ENCODE measurements around the gene FCAR.
"Not testable (repeated sequence)": the region's sequence is repeated elsewhere in the genome, so short reads cannot be mapped to it uniquely, and the experiment has no call there.

Gene FCAR

GRCh38 chr19:54873990-54874389 lies at the start of gene FCAR:
FCAR (plus strand) TSS chr19:54874235; CDS start chr19:54874290, 55 bp downstream.
- H3K27ac ChIP-seq, result no peak within 1 kb of the TSS
- TF ChIP-seq, protein P1, sequence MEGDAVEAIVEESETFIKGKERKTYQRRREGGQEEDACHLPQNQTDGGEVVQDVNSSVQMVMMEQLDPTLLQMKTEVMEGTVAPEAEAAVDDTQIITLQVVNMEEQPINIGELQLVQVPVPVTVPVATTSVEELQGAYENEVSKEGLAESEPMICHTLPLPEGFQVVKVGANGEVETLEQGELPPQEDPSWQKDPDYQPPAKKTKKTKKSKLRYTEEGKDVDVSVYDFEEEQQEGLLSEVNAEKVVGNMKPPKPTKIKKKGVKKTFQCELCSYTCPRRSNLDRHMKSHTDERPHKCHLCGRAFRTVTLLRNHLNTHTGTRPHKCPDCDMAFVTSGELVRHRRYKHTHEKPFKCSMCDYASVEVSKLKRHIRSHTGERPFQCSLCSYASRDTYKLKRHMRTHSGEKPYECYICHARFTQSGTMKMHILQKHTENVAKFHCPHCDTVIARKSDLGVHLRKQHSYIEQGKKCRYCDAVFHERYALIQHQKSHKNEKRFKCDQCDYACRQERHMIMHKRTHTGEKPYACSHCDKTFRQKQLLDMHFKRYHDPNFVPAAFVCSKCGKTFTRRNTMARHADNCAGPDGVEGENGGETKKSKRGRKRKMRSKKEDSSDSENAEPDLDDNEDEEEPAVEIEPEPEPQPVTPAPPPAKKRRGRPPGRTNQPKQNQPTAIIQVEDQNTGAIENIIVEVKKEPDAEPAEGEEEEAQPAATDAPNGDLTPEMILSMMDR (IDR thresholded peaks at IDR 0.05), result no peak
- no peak for TF ChIP-seq ZFX (IDR thresholded peaks at IDR 0.05; ENCODE audit: borderline replicate concordance)

GRCh38 chr19:54824416-54824815 lies 49.6 kb upstream of the FCAR start:
- H3K27ac ChIP-seq, result not testable (repeated sequence)

- not testable (repeated sequence) for H3K27ac ChIP-seq
These were observed 48.7 kb upstream of the FCAR start for GRCh38 chr19:54825326-54825725.

DNA sequence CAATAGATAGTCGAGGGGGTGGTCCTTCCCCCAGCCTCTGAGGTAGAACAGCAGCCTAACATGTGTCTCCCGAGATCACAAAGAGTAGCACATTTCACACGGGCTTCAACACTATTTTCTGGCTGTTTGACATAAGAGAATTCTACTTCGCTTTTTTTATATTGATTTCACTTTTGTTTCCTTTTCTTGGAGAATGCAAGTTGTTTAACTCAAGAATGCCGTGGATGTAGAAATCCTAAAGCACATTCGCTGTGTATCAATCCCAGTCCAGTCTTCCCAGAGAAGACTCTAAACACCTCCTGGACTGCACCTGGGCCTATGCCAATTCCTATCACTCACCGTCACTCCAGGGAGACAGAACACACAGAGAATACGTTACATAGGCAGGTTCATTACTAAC lies 46.0 kb upstream of the FCAR start:
- not testable (repeated sequence) for H3K27ac ChIP-seq

- H3K27ac ChIP-seq, result not testable (repeated sequence)
These were observed 41.5 kb upstream of the FCAR start, which contains the start of gene KIR2DS4 for GRCh38 chr19:54832496-54832895. KIR2DS4 (plus strand) TSS chr19:54832676.

GRCh38 chr19:54835126-54835525 lies 38.9 kb upstream of the FCAR start:
- H3K27ac ChIP-seq, result not testable (repeated sequence)

DNA sequence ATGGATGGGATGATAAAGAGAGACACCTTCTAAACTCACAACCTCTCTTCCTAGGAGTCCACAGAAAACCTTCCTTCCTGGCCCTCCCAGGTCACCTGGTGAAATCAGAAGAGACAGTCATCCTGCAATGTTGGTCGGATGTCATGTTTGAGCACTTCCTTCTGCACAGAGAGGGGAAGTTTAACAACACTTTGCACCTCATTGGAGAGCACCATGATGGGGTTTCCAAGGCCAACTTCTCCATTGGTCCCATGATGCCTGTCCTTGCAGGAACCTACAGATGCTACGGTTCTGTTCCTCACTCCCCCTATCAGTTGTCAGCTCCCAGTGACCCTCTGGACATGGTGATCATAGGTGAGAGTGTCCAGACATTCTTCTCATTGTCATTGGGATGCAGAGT lies 36.5 kb upstream of the FCAR start:
- H3K27ac ChIP-seq, result not testable (repeated sequence)

DNA sequence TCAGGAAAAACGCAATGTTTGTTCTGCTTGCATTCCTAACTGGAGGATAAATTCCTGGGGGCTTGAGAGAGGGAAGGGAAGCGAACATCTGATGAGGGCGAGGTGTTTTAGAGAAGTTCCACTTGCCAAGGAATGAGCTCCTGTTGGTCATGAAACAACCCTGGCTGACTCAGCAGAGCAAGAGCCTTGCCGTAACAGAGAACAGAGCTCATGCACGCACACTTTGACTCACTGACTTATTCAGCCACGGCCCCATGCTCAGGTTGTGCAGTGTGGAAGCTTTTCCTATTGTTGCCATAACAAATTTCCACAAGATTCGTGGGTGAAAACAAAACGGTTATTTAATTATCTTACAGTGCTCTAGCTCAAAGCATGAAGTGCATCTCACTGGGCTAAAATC lies 30.9 kb upstream of the FCAR start:
- not testable (repeated sequence) for H3K27ac ChIP-seq

DNA sequence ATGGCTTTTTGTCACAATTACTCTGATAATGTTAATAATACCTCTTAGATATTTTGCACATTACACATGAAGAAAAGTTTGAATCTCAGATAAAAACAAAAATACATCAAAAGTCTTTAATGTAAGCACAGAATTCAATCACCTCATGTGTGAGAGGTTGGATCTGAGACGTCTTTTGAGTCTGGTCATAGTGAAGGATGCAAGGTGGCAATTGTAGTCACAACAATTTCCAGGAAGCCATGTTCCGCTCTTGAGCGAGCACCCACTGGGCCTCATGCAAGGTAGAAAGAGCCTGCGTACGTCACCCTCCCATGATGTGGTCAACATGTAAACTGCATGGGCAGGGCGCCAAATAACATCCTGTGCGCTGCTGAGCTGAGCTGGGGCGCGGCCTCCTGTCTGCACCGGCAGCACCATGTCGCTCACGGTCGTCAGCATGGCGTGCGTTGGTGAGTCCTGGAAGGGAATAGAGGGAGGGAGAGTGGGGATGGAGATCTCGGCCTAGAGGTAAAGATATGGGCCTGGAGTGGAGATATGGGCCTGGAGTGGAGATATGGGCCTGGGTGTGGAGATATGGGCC lies 23.9 kb upstream of the FCAR start, which contains the start of gene KIR3DL2:
KIR3DL2 (plus strand) TSS at position 383 of the 580 bp plus-strand sequence; CDS start at position 416, 33 bp downstream.
- H3K27ac ChIP-seq, result not testable (repeated sequence)

- no peak overlapping the region for H3K27ac ChIP-seq
- TF ChIP-seq, protein P1 (IDR thresholded peaks at IDR 0.05), result no peak
- no peak for TF ChIP-seq ZFX (IDR thresholded peaks at IDR 0.05; ENCODE audit: borderline replicate concordance)
These were observed 23.1 kb upstream of the FCAR start for GRCh38 chr19:54850930-54851329.

DNA sequence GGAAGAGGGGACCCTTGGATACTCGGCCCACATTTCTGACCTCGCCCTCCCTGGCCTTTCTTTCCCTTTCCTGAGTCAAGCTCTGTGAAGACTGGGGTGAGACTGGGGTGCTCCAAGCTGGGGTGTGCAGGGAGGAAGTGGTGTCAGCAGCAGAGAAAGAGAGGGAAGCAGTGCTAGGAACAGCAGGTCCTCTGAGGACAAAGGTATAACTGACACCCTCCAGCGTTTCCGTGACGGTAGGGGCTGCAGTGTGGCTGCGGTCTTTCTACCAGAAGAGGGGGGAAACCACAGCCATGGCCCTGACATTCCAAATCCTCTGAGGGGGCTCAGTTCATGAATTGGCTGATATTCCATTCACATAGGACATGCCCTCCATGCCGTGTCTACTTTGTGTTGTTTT lies 22.7 kb upstream of the FCAR start:
- H3K27ac ChIP-seq, result no peak overlapping the region
- TF ChIP-seq ZFX (IDR thresholded peaks at IDR 0.05; ENCODE audit: borderline replicate concordance), result no peak
- TF ChIP-seq, protein P1 (IDR thresholded peaks at IDR 0.05), result no peak

DNA sequence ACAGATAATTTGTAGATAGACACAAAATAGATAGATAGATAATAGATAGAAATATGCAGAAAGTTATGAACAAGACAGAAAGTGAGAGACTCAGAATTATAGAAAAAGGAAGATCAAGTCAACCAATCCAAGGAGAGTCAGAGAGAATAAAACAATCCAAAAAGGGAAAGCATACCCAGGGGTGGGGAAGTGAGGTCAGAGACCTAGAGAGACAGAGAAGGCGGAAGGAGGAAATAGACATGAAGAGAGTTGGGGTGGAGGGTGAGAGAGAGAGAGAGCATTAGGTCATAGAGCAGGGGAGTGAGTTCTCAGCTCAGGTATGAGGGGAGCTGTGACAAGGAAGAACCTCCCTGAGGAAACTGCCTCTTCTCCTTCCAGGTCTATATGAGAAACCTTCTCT lies 18.8 kb upstream of the FCAR start:
- not testable (repeated sequence) for H3K27ac ChIP-seq

GRCh38 chr19:54858476-54858875 lies 15.6 kb upstream of the FCAR start:
- not testable (repeated sequence) for H3K27ac ChIP-seq

DNA sequence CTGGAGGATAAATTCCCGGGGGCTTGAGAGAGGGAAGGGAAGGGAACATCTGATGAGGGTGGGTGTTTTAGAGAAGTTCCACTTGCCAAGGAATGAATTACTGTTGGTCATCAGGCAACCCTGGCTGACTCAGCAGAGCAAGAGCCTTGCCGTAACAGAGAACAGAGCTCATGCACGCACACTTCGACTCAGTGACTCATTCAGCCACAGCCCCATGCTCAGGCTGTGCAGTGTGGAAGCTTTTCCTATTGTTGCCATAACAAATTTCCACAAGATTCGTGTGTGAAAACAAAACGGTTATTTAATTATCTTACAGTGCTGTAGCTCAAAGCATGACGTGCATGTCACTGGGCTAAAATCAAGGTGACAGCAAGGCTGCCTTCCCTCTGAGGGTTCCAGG lies 14.6 kb upstream of the FCAR start:
- not testable (repeated sequence) for H3K27ac ChIP-seq

DNA sequence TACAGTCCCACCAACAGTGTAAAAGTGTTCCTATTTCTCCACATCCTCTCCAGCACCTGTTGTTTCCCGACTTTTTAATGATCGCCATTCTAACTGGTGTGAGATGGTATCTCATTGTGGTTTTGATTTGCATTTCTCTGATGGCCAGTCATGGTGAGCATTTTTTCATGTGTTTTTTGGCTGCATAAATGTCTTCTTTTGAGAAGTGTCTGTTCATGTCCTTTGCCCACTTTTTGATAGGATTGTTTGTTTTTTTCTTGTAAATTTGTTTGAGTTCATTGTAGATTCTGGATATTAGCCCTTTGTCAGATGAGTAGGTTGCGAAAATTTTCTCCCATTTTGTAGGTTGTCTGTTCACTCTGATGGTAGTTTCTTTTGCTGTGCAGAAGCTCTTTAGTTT lies 10.6 kb upstream of the FCAR start:
- not testable (repeated sequence) for H3K27ac ChIP-seq

Measured in 22Rv1 (cell line).